Glomerular endothelial cell (primary cell): ENCODE results near the gene TPST2. TPM values are rescaled to one million over a fixed set of nuclear protein-coding genes. Genes with fewer than 3 reads are reported as not detected.

Source experiments
- DNase-seq: peaks from one replicate; pipeline ENCODE4 v3.0.0-alpha.2; 2011; ENCODE audit warnings: low read depth, low spot score; ENCODE audit errors: extremely low read depth
- total RNA-seq: library from RNA; depleted of rRNA; stranded (reverse); fragments of >200 nt; gene quantifications from 2 replicates; pipeline ENCODE4 v1.2.3, GENCODE V29; 2015

TPST2 gene
- total RNA-seq, 1 donor from 2014 or later = 99.2 TPM

DNA sequence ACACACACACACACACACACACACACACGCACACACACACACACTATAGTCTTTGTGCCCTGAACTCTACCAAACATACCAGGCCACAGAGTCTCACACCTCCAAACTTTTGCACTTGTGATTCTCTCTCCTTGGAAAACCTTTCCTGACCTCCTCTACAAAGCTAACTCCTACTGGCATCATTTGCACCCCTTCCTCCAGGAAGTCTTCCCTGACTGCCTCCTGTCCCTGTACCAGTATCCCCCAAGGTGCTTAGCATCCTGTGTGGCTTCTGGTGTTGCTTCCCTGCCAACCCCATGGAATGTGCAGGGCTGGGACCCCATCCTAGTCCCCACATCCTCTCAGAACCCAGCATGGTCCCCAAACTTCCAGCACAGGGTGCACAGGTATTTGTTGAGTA is 8.9 kb downstream of the TPST2 start:
- DNase-seq = no peak

DNA sequence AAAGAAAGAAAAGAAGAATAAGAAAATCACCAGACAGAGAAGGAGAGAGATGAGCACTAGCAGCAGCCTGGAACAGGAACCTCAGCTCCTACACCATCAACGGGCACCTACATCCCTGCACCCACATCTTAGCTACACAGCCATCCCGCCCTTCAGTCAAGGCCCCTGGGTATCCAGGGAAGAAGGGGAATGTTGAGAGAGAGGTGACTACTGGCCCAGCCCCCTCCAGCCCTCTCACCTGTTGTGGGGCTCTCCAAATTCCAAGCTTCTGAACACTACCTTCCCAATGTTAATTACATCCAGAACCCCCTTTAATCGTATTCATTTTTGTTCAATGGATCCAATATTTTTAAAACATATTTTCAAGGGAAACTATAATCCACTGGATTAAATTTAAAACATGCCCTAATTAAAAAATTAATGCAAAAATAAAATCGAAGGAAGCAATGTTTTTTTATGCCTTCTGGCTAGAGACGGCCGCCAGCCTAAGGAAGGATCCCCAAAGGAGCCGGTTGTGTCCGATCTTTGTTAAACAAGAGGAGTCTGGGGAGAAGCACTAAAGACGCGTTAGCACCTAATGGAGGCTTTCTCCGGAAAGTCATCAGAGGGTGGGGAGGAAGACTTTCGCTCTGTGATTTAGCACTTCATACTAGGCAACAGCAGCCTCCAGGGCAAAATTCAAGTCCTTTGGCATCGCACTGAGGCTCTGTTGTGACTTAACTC is 9.5 kb downstream of the TPST2 start:
- DNase-seq = no peak

- no peak for DNase-seq
Observed at GRCh38 chr22:26579331-26579886, 10.5 kb downstream of the TPST2 start.

DNA sequence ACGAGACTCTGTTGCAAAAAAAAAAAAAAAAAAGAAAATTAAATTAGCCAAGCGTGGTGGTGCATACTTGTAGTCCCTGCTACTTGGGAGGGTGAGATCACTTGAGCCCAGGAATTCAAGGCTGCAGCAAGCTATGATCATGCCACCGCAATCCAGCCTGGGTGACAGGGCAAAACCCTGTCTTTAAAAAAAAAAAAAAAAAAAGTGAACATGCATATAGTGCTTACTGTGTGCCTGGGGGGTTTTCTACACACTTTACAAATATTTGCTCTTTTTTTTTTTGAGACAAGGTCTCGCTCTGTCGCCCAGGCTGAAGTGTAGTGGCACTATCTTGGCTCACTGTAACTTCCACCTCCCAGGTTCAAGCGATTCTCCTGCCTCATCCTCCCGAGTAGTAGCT is 12.9 kb downstream of the TPST2 start:
- no peak for DNase-seq

GRCh38 chr22:26576026-26576680 is 13.8 kb downstream of the TPST2 start:
- DNase-seq = no peak

GRCh38 chr22:26574001-26574723 is 15.8 kb downstream of the TPST2 start:
- no peak for DNase-seq

DNA sequence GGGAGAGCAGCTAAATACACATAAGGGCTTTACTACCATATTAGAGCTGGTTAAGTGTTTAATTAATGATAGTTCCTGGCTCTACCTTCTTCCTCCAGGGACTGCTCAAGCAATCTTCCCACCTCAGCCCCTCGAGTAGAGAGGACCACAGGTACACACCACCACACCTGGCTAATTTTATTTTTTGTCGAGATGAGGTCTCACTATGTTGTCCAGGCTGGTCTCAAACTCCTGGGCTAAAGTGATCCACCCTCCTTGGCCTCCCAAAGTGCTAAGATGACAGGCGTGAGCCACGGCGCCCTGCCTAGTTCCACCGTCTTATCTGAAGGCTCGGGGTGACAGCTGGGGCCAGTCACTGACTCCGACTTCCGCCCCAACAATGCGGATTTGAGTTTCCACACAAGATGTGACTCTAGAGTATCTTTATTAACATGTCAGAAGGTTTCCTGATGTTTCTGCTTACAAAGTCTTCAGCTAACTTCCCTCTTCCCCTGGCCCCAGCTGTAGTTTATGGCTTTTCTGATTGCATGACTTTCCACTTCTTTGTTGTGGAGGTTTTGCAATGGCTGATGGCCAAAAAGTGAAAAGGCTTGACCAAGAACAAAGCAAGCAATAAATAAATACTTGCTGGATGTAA is 16.8 kb downstream of the TPST2 start:
- no peak for DNase-seq

DNA sequence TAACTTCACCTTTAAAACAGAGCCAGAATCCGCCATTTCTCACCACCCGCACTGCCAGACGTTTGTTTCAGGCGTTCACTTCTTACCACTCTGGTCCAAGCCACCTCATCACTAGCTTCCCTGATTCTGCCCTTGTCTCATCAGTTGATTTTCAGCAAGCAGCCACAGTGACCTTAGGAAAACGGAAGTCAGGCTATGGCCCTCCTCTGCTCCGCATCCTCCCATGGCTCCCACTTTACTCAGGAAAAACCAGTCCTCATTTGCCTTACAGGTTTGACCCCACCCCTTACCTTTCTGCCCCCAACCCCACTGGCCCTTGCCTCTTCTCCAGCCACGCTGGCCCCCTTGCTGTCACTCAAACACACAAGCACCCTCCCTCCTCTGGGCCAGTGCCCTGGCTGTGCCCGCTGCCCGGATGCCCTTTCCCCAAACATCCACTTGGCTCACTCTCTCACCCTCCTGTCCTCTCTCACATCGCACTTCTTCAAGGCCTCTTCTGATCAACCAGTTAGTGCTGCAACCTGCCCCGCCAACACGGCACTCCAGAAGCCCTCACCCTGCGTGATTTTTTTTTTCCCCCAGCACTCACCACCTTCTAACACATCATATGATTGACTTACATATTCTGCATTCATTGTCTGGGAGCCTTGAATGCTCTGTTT is 18.9 kb downstream of the TPST2 start:
- DNase-seq = no peak

DNA sequence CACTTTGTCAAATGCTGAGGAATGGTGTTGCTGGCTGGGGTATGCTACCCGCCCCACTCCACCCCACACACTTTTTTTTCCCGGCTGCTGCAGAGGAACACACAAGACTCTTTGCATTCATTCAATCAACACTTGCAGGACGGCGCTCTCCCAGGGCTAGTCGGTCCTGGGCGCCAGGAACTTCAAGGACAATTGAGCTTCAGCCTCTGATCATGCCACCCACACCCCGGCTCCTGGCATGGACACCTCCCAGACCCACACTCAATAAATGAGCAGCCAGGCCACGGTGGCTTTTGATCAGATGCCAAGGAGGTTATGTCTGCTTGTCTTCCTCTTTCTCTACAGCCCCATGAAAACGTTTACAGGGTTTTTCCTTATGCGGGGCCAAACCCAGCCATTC is 19.8 kb downstream of the TPST2 start:
- DNase-seq = no peak

DNA sequence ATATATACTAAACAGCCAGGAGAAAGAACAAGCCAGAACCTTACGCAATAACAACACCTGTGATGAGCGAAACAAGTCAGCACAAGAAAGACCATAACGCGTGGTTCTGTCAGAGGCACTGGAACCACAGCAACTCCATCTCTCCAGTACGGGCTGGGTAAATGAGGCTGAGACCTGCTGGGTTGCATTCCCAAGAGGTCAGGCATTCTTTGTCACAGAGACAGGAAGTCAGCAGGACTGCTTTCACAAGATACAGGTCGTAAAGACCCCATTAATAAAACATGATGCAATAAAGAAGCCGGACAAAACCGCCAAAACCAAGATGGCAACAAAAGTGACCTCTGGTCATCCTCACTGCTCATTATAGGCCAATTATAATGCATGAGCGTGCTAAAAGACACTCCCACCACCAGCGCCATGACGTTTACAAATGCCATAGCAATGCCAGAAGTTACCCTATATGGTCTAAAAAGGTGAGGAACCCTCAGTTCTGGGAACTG is 21.7 kb downstream of the TPST2 start:
- no peak for DNase-seq

DNA sequence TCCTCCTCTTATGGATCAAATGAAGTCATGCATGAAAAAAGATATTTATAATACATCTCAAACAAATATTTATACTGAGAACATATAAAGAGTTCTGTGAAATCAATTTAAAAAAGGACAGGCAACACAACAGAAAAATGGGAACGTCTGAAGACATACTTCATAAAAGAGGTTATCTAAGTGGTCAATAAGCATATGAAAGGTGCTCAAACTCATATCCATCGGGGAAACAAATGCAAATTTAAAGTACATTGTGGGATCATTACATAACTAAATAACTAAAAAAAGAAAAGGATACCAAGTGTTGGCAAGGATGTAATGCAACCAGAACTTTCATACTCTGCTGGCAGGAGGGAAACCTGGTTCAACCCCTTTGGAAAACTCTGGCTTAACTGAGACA is 22.3 kb downstream of the TPST2 start:
- no peak for DNase-seq

DNA sequence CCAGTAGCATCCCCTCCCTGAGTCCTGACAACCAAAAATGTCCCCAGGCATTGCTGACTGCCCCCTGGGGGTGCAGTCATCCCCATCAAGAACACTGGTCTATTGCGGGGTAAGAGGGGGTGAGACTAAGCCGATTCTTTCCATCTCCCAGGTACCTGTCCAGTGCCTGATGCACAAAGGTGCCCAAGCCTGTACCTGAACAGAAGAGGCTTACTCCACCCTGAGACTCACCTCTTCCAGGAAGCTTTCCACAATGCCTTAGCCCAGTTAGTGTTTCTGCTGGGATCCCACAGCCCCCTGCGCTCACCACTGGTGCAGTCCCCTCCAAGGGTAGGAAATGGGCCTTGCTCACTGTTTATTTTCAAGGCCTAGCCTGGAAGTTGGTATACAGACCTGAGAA is 22.9 kb downstream of the TPST2 start:
- DNase-seq = no peak

GRCh38 chr22:26565889-26566288 is 24.0 kb downstream of the TPST2 start:
- no peak for DNase-seq

GRCh38 chr22:26565181-26565580 is 24.8 kb downstream of the TPST2 start:
- no peak for DNase-seq

DNA sequence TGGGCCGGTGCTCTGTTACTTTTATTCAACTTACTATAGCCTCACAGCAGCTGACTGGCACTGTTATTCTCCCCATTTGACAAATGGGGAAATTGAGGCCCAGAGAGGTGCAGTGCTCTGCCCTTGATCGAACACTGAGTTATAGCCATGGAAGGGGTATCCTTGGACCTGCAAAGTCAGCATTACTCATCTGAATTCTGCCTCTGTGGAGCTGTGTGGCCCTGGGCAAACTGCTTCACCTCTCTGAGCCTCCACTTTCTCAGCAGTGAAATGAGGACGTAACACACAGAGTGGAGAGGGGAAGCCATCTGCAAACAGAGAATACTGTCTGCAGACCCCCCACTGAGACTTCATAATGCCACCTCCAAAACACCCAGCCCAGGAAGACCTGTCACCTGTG is 25.3 kb downstream of the TPST2 start:
- DNase-seq = no peak

GRCh38 chr22:26564181-26564580 is 25.8 kb downstream of the TPST2 start:
- DNase-seq = no peak

GRCh38 chr22:26563022-26563421 is 26.9 kb downstream of the TPST2 start:
- no peak for DNase-seq

DNA sequence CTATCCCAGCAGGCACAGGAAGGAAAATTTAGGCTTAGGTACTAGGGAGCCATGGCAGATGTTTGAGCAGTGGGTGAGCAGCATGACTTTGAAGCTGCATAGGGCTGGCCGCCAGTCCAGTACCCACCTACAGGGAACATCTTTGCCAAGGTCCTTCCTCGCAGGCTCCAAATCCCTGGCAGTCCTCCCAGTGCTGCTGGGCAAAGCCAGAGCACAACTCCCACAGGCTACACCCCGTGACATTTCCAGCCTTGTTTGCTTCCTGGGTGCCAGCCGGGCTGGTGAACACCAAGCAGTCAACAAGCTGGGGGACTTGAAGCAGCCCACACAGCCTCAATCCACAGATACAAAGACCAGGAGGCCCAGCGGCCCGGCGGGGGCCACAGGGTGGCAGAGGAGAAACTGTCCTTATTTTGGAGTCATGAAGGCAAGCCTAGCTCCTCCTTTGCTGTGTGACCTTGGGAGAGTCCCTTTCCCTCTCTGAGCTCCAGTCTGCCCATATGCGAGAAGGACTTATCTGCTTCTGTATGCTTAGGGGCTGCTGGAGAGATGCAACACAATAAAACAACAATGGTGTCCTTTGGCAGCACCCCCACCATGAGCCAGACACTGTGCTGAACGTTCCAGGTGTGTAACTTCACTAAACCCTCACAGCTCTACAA is 28.0 kb downstream of the TPST2 start:
- no peak for DNase-seq

GRCh38 chr22:26559961-26560575 is 29.9 kb downstream of the TPST2 start:
- DNase-seq = no peak
